ENCODE measurements around the gene DDX46. TPM values are rescaled to one million over a fixed set of nuclear protein-coding genes. Genes with fewer than 3 reads are reported as not detected.

The DDX46 gene
- total and polyA plus RNA-seq, 2 of the 8 experiments (the other 6 are each of a cell fraction or from before 2014, with no cell fraction given) = 22.6 to 110 TPM

DNA sequence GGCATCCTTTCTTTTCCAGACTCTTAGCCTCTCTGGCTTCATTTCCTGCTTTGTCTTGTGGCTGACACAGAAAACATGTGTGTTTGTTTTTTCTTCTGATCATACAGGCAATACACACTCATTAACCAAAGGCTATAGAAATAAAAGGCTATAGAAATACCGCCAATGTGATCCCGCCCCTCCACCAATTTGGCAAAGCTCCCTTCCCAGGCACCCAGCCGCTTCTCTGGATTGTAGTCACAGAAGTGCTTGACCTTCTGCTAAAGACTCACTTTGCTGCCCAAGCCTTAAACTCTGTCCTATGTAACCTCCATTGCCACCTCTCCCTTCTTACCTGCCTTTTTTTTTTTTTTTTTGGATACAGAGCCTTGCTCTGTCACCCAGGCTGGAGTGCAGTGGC, 120.9 kb downstream of the DDX46 start:
- H2BK120ac ChIP-seq (replicated peaks; ENCODE audit: low read depth, low read length) = no peak overlapping the region
- H3K23me2 ChIP-seq (ENCODE audit: low read depth, low read length) = peaks cover 7% of the 10 kb centered on the region
- no peak overlapping the region for H3K4me2 ChIP-seq (ENCODE audit: insufficient read depth in 1 of 2, low read depth in 2 of 2, low read length in 2 of 2)
- no peak overlapping the region for H2AK5ac ChIP-seq (ENCODE audit: low read depth, low read length)
- H3K4me1 ChIP-seq (replicated peaks in 1 of 4; ENCODE audit: control insufficient read depth in 3 of 4, insufficient read depth in 4 of 4, low read length in 3 of 4) = peaks cover 0 to 6% (median 2%) of the 10 kb centered on the region in 4 experiments; a peak in 2 of 7 replicates
- DNase-seq (ENCODE audit: low read depth in 1 of 2, low spot score in 2 of 2) (no peak), FAIRE-seq (no peak)
- no peak overlapping the region for H4K5ac ChIP-seq (ENCODE audit: insufficient read length, low read depth, low read length)
- 0 out of 2 replicates have a peak, but pooled peaks cover 3% of the 10 kb centered on the region for H3K79me1 ChIP-seq (ENCODE audit: low read depth, low read length)
- ChIA-PET POLR2A (ENCODE audit: partially characterized antibody) (interaction anchor here (0.9 kb wide), 1 partner anchor 34 kb away, joined by 4 read pairs; the partner anchor contains the start of gene C5orf24), CTCF (ENCODE audit: partially characterized antibody) (no interaction called here)
- H4K20me1 ChIP-seq (replicated peaks in 1 of 2; ENCODE audit: control insufficient read depth in 1 of 2, insufficient read depth in 2 of 2, low read length in 2 of 2) = no peaks in the 10 kb centered on the region
- H2BK12ac ChIP-seq (ENCODE audit: low read depth, low read length) = no peak overlapping the region
- H3K14ac ChIP-seq (ENCODE audit: insufficient read length) = no peak overlapping the region
- no peak overlapping the region for H2AFZ ChIP-seq (ENCODE audit: low read length)
- no peak overlapping the region for H3K23ac ChIP-seq (ENCODE audit: insufficient read length)
- no peak overlapping the region for H4K8ac ChIP-seq (ENCODE audit: extremely low read depth, insufficient read depth, low read length)
- TF ChIP-seq, protein P1, sequence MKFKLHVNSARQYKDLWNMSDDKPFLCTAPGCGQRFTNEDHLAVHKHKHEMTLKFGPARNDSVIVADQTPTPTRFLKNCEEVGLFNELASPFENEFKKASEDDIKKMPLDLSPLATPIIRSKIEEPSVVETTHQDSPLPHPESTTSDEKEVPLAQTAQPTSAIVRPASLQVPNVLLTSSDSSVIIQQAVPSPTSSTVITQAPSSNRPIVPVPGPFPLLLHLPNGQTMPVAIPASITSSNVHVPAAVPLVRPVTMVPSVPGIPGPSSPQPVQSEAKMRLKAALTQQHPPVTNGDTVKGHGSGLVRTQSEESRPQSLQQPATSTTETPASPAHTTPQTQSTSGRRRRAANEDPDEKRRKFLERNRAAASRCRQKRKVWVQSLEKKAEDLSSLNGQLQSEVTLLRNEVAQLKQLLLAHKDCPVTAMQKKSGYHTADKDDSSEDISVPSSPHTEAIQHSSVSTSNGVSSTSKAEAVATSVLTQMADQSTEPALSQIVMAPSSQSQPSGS (IDR thresholded peaks at IDR 0.05; ENCODE audit: low read length) = no peak
- TF ChIP-seq, protein P2, sequence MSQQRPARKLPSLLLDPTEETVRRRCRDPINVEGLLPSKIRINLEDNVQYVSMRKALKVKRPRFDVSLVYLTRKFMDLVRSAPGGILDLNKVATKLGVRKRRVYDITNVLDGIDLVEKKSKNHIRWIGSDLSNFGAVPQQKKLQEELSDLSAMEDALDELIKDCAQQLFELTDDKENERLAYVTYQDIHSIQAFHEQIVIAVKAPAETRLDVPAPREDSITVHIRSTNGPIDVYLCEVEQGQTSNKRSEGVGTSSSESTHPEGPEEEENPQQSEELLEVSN (IDR thresholded peaks at IDR 0.05) = no peak
- TF ChIP-seq CBX5 (IDR thresholded peaks at IDR 0.05; ENCODE audit: low read depth, low read length) (no peak), SIN3A (conservative IDR thresholded peaks at IDR 0.05 in 1 of 2, IDR thresholded peaks at IDR 0.05 in 1 of 2; ENCODE audit: low read depth in 1 of 2, low read length in 2 of 2) (no peak), YY1 (IDR thresholded peaks at IDR 0.05; ENCODE audit: low read depth, low read length) (no peak), EZH2 (IDR thresholded peaks at IDR 0.05; ENCODE audit: low read depth, low read length, severe bottlenecking) (no peak), TBP (IDR thresholded peaks at IDR 0.05; ENCODE audit: low read depth, low read length) (no peak)
- TF ChIP-seq, protein P3, sequence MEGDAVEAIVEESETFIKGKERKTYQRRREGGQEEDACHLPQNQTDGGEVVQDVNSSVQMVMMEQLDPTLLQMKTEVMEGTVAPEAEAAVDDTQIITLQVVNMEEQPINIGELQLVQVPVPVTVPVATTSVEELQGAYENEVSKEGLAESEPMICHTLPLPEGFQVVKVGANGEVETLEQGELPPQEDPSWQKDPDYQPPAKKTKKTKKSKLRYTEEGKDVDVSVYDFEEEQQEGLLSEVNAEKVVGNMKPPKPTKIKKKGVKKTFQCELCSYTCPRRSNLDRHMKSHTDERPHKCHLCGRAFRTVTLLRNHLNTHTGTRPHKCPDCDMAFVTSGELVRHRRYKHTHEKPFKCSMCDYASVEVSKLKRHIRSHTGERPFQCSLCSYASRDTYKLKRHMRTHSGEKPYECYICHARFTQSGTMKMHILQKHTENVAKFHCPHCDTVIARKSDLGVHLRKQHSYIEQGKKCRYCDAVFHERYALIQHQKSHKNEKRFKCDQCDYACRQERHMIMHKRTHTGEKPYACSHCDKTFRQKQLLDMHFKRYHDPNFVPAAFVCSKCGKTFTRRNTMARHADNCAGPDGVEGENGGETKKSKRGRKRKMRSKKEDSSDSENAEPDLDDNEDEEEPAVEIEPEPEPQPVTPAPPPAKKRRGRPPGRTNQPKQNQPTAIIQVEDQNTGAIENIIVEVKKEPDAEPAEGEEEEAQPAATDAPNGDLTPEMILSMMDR (IDR thresholded peaks at IDR 0.05; ENCODE audit: control extremely low read depth in 1 of 3, insufficient read depth in 1 of 3, low read depth in 1 of 3, low read length in 3 of 3) = no peak
- no peak overlapping the region for H3K27ac ChIP-seq (ENCODE audit: low read depth, low read length)
- H3K4ac ChIP-seq (replicated peaks; ENCODE audit: insufficient read length, low read depth, low read length) = no peak overlapping the region
- H3K9ac ChIP-seq (replicated peaks in 1 of 4; ENCODE audit: extremely low read depth in 1 of 4, low read depth in 3 of 4, low read length in 3 of 4) = no peak overlapping the region
- H2BK20ac ChIP-seq (ENCODE audit: low read length) = no peak overlapping the region
- no peak overlapping the region for H3K4me3 ChIP-seq (ENCODE audit: extremely low read depth in 1 of 4, insufficient read depth in 2 of 4, low read depth in 3 of 4, low read length in 4 of 4)
- H3K27me3 ChIP-seq (replicated peaks in 1 of 4; ENCODE audit: control insufficient read depth in 3 of 4, extremely low read depth in 1 of 4, insufficient read depth in 3 of 4, low read length in 3 of 4) = no peaks in the 10 kb centered on the region
- H2BK15ac ChIP-seq (ENCODE audit: low read length) = no peak overlapping the region
- no peaks in the 10 kb centered on the region for H3K36me3 ChIP-seq (ENCODE audit: control insufficient read depth in 2 of 4, insufficient read depth in 4 of 4, low read length in 3 of 4)
- H3K79me2 ChIP-seq (ENCODE audit: control insufficient read depth in 1 of 2, insufficient read depth in 2 of 2, low read length in 2 of 2) = no peaks in the 10 kb centered on the region; a peak in 2 of 4 replicates
- 92% methylated on average over 3 of the region's 3 CpGs; no CpG with 5 or more reads in 1 of the 2 experiments for WGBS, 2 experiments (ENCODE audit: extremely low coverage in 1 of 2, insufficient coverage in 1 of 2, insufficient read length in 1 of 2, insufficient replicate concordance in 2 of 2, low coverage in 1 of 2, low lambda C conversion rate in 2 of 2, missing lambda C conversion rate in 1 of 2)
- no peak overlapping the region for H3K18ac ChIP-seq (ENCODE audit: extremely low read depth, low read length)
- H2BK5ac ChIP-seq (ENCODE audit: low read depth, low read length) = no peak overlapping the region
- H4K91ac ChIP-seq (replicated peaks; ENCODE audit: insufficient read length, low read length) = no peak overlapping the region
- no peaks in the 10 kb centered on the region for H3K9me3 ChIP-seq (ENCODE audit: insufficient read depth in 2 of 2, low read depth in 1 of 2, low read length in 1 of 2)
- H3K56ac ChIP-seq (replicated peaks; ENCODE audit: insufficient read length, low read depth, low read length) = no peak overlapping the region
